H1 (cell line): ENCODE results near the gene CTLA4. TPM values are rescaled to one million over a fixed set of nuclear protein-coding genes. Genes with fewer than 3 reads are reported as not detected.

Experiments used
- CHD2 ChIP-seq: IDR thresholded peaks from 2 replicates; pipeline ENCODE4 v1.6.1; 2012; ENCODE audit warnings: low read length, improper control_type of control experiment
- PHF8 ChIP-seq: fragments of 200-600 bp; sonication (generic); conservative IDR thresholded peaks from 2 replicates; pipeline ENCODE4 v1.7.1; 2012; ENCODE audit warnings: low read depth, mild to moderate bottlenecking, inconsistent platforms, low read length, moderate library complexity
- SAP30 ChIP-seq: fragments of 300-600 bp; sonication (generic); IDR thresholded peaks from 2 replicates; pipeline ENCODE4 v1.7.1; 2012; ENCODE audit warnings: low read length, moderate library complexity, mild to moderate bottlenecking, inconsistent platforms; ENCODE audit not compliant: insufficient read depth, insufficient replicate concordance
- SIN3A ChIP-seq, 2 experiments: IDR thresholded peaks in 1 of 2; conservative IDR thresholded peaks in 1 of 2; 2 replicates each; pipeline ENCODE4 v1.6.1; 2011 to 2012; ENCODE audit warnings: low read length in 2 of 2, improper control_type of control experiment in 1 of 2, low read depth in 1 of 2, mild to moderate bottlenecking in 1 of 2
- polyA plus RNA-seq, 7 experiments: library from polyadenylated mRNA; depleted of rRNA in 3 of 7; stranded (reverse) in 5 of 7; unstranded in 2 of 7; fragments of >200 nt in 5 of 7; fragments of 200-250 nt in 2 of 7; gene quantifications; 1 replicate in 5 of 7; 2 replicates in 1 of 7; 4 replicates in 1 of 7; pipeline versions ENCODE4 v1.2.1 to v1.2.3, GENCODE V29; 2011 to 2013; ENCODE audit warnings: missing spikeins in 2 of 7, mixed read lengths in 2 of 7
- total RNA-seq: library from RNA; stranded (reverse); fragmentation: NEBNext Ultra II Directional; extraction: Animal tissue kit (Norgen Biotek cat#: 25700); gene quantifications from 2 replicates; pipeline ENCODE4 v1.2.1, GENCODE V29; 2021

Gene CTLA4
- total and polyA plus RNA-seq, 2 of the 8 experiments (the other 6 are each of a cell fraction or from before 2014, with no cell fraction given) = not detected

DNA sequence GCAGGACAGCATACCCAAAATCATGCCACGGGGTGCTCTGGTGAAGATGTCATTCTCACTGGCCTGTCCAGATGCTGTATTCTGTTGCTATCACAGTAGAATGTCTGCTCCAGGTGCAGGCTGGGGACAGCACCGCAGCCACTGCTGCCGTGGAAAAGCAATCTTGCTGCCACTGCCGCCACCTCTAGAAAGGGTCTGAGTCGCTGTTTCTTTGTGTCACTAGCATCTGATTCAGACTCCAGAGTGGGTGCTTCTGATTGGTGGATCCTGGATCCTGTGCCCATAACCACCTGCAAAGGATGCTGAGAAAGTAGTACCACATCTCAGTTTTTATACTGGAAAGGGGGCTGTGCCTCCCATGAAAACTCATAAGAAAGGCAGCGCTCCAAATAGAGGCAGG, 45.3 kb upstream of the CTLA4 start (continued):
- TF ChIP-seq SIN3A (conservative IDR thresholded peaks at IDR 0.05 in 1 of 2, IDR thresholded peaks at IDR 0.05 in 1 of 2; ENCODE audit: low read depth in 1 of 2, low read length in 2 of 2) = no peak
- no peak for TF ChIP-seq PHF8
- no peak for TF ChIP-seq CHD2
- no peak for TF ChIP-seq SAP30
